GM12878 (cell line): ENCODE data around the gene GAB3. TPM values are rescaled to one million over a fixed set of nuclear protein-coding genes. Genes with fewer than 3 reads are reported as not detected.

Experiments
- ATAC-seq: fragments of 200-7000 bp; cut with Tn5 transposase; 3 replicates; pipeline ENCODE4 v1.9.1; 2020; ENCODE audit warnings: mild to moderate bottlenecking, moderate library complexity
- BruUV-seq: library from RNA; stranded (reverse); fragments of 400-500 nt; replicated peaks from 2 replicates; lab custom pipeline; 2021; lab: Mats Ljungman, UMichigan
- CTCF ChIA-PET: fragments of 300-600 bp; sonication (Branson Sonifier 250); formaldehyde crosslinking; extraction: SDS; loops from one replicate; lab custom pipeline; 2021; ENCODE audit warnings: inconsistent platforms; lab: Yijun Ruan, JAX
- POLR2A ChIA-PET: fragments of 350-600 bp; formaldehyde crosslinking; extraction: SDS; loops from one replicate; lab custom pipeline; 2021; ENCODE audit warnings: inconsistent platforms; lab: Charles Lee
- RAD21 ChIA-PET: fragments of 300-600 bp; sonication (Branson Sonifier 250); formaldehyde crosslinking; loops from one replicate; lab custom pipeline; 2023; ENCODE audit warnings: antibody characterized with exemption; ENCODE audit not compliant: unreplicated experiment; lab: Charles Lee
- SMC1A ChIA-PET: fragments of 300-600 bp; sonication (Branson Sonifier 250); formaldehyde crosslinking; loops from one replicate; lab custom pipeline; 2023; ENCODE audit not compliant: unreplicated experiment, uncharacterized antibody; lab: Charles Lee
- DNase-seq: peaks from one replicate; pipeline ENCODE4 v3.0.0-alpha.2; 2011; ENCODE audit warnings: low read depth, low spot score
- FAIRE-seq: peaks from 3 replicates; lab custom pipeline; 2011; peaks lifted over from hg19 to GRCh38; lab: Jason Lieb, UNC
- H2AFZ ChIP-seq: 2 replicates; pipeline ENCODE4 v1.6.0; 2011; ENCODE audit warnings: low read depth, low read length, control low read depth; ENCODE audit not compliant: control insufficient read depth
- H3K27ac ChIP-seq: 2 replicates; pipeline ENCODE4 v1.5.1; 2011; ENCODE audit warnings: control low read depth; ENCODE audit not compliant: control insufficient read depth, insufficient read depth
- H3K27me3 ChIP-seq, 2 experiments: replicated peaks in 1 of 2; 2 replicates each; pipeline versions ENCODE4 v1.6.0 to v1.6.1; 2011; ENCODE audit warnings: low read length in 1 of 2; ENCODE audit not compliant: control insufficient read depth in 2 of 2, insufficient read depth in 2 of 2
- H3K36me3 ChIP-seq, 2 experiments: 2 replicates each; pipeline ENCODE4 v1.5.1; 2011; ENCODE audit warnings: low read length in 1 of 2; ENCODE audit not compliant: control insufficient read depth in 2 of 2, insufficient read depth in 2 of 2
- H3K4me1 ChIP-seq: 2 replicates; pipeline ENCODE4 v1.6.1; 2011; ENCODE audit warnings: mild to moderate bottlenecking, low read length, moderate library complexity, mixed read lengths; ENCODE audit not compliant: control insufficient read depth, insufficient read depth
- H3K4me2 ChIP-seq: 2 replicates; pipeline ENCODE4 v1.6.0; 2011; ENCODE audit warnings: control low read depth; ENCODE audit not compliant: control insufficient read depth, insufficient read depth
- H3K4me3 ChIP-seq: fragments of 200-600 bp; sonication (generic); 2 replicates; pipeline ENCODE4 v1.5.1; 2016
- H3K79me2 ChIP-seq: 2 replicates; pipeline ENCODE4 v1.6.0; 2011; ENCODE audit warnings: low read length; ENCODE audit not compliant: control insufficient read depth, insufficient read depth
- H3K9ac ChIP-seq: 2 replicates; pipeline ENCODE4 v1.8.0; 2011; ENCODE audit warnings: low read length, control low read depth, mixed read lengths; ENCODE audit not compliant: control insufficient read depth, insufficient read depth
- H3K9me3 ChIP-seq: replicated peaks from 3 replicates; pipeline ENCODE4 v1.5.1; 2011; ENCODE audit warnings: mild to moderate bottlenecking, low read length; ENCODE audit not compliant: control insufficient read depth, insufficient read depth
- H4K20me1 ChIP-seq: 2 replicates; pipeline ENCODE4 v1.6.0; 2011; ENCODE audit not compliant: control insufficient read depth, insufficient read depth
- ATF7 ChIP-seq: fragments of 450-650 bp; IDR thresholded peaks from 2 replicates; pipeline ENCODE4 v1.6.1; 2016; ENCODE audit warnings: low read depth, mild to moderate bottlenecking
- CHD2 ChIP-seq: IDR thresholded peaks from 2 replicates; pipeline ENCODE4 v1.6.1; 2011; ENCODE audit warnings: low read depth, low read length, improper control_type of control experiment, borderline replicate concordance
- KDM1A ChIP-seq: fragments of 200-600 bp; sonication (generic); IDR thresholded peaks from 2 replicates; pipeline ENCODE4 v1.6.1; 2016; ENCODE audit warnings: borderline replicate concordance
- MYC ChIP-seq: IDR thresholded peaks from 2 replicates; pipeline ENCODE4 v1.6.1; 2011; ENCODE audit warnings: mild to moderate bottlenecking, low read length, moderate library complexity, inconsistent platforms; ENCODE audit not compliant: insufficient read depth, insufficient replicate concordance, insufficient read length, severe bottlenecking
- NFYB ChIP-seq: IDR thresholded peaks from 2 replicates; pipeline ENCODE4 v1.6.1; 2011; ENCODE audit warnings: low read depth, mild to moderate bottlenecking, low read length, improper control_type of control experiment, moderate library complexity; ENCODE audit not compliant: insufficient read depth
- RBBP5 ChIP-seq: fragments of 200-600 bp; sonication (generic); conservative IDR thresholded peaks from 2 replicates; pipeline ENCODE4 v1.6.1; 2016
- SMARCA5 ChIP-seq: fragments of 450-650 bp; IDR thresholded peaks from 2 replicates; pipeline ENCODE4 v1.6.1; 2017; ENCODE audit warnings: mild to moderate bottlenecking
- STAT1 ChIP-seq: fragments of 450-650 bp; conservative IDR thresholded peaks from 2 replicates; pipeline ENCODE4 v1.6.1; 2014; ENCODE audit warnings: antibody characterized with exemption, mild to moderate bottlenecking
- SUPT20H ChIP-seq: IDR thresholded peaks from 2 replicates; pipeline ENCODE4 v1.6.1; 2011; ENCODE audit warnings: low read depth, mild to moderate bottlenecking, low read length, moderate library complexity, borderline replicate concordance; ENCODE audit not compliant: control insufficient read depth
- USF1 ChIP-seq: IDR thresholded peaks from 2 replicates; pipeline ENCODE4 v1.6.1; 2011; ENCODE audit warnings: borderline replicate concordance, low read depth, mild to moderate bottlenecking, moderate library complexity, mixed read lengths, low read length; ENCODE audit not compliant: insufficient read depth; ENCODE audit errors: extremely low read length
- ZNF217 ChIP-seq: fragments of 450-650 bp; IDR thresholded peaks from 2 replicates; pipeline ENCODE4 v1.6.1; 2017; ENCODE audit warnings: antibody characterized with exemption, mild to moderate bottlenecking
- WGBS: methylation state at CpG from one replicate; pipeline ENCODE4 v1.1.6; 2016; ENCODE audit warnings: low lambda C conversion rate; ENCODE audit not compliant: insufficient replicate concordance, insufficient coverage; ENCODE audit errors: missing lambda C conversion rate; 5-methylcytosine and 5-hydroxymethylcytosine counted together
- in situ Hi-C: fragments of 300-500 bp; cut with MboI; formaldehyde crosslinking; loops from 9 replicates; pipeline ENCODE4 v1.14.3; 2018; ENCODE audit warnings: mixed read lengths
- intact Hi-C: fragments of 100-400 bp; cut with micrococcal nuclease; formaldehyde crosslinking; loops from one replicate; pipeline ENCODE4 v1.14.2; 2022; ENCODE audit not compliant: unreplicated experiment
- polyA plus RNA-seq, 11 experiments: library from polyadenylated mRNA; depleted of rRNA in 4 of 11; unstranded in 6 of 11; stranded (reverse) in 5 of 11; fragments of >200 nt; fragmentation: Nextera tagmentation in 4 of 11; fragmentation: Illumina TruSeq in 1 of 11; extraction: Ambion mirVana in 4 of 11; extraction: Trizol in 1 of 11; gene quantifications; 1 replicate in 1 of 11; 2 replicates in 10 of 11; pipeline versions ENCODE4 v1.2.1 to v1.2.3, GENCODE V29; 2011 to 2016; ENCODE audit warnings: inconsistent platforms in 2 of 11, missing spikeins in 2 of 11, low read depth in 1 of 11
- total RNA-seq, 4 experiments: library from RNA; depleted of rRNA in 3 of 4; stranded (reverse); fragments of >200 nt in 3 of 4; fragmentation: Illumina TruSeq in 1 of 4; extraction: Trizol in 1 of 4; gene quantifications; 2 replicates each; pipeline versions ENCODE4 v1.2.1 to v1.2.3, GENCODE V29; 2013 to 2021
- TF ChIP-seq, protein P1 (sequence below): fragments of 450-650 bp; conservative IDR thresholded peaks from 2 replicates; pipeline ENCODE4 v1.6.1; 2017; ENCODE audit warnings: mild to moderate bottlenecking, moderate library complexity

Gene GAB3
- total and polyA plus RNA-seq, 10 of the 15 experiments (the other 5 are each of a cell fraction or from before 2014, with no cell fraction given): 0.10 to 2.0 (median 0.85) TPM

- TF ChIP-seq ATF7: no peak
- no peak for TF ChIP-seq SMARCA5
- TF ChIP-seq SUPT20H: no peak
- no peak for TF ChIP-seq NFYB
- TF ChIP-seq, protein P1, sequence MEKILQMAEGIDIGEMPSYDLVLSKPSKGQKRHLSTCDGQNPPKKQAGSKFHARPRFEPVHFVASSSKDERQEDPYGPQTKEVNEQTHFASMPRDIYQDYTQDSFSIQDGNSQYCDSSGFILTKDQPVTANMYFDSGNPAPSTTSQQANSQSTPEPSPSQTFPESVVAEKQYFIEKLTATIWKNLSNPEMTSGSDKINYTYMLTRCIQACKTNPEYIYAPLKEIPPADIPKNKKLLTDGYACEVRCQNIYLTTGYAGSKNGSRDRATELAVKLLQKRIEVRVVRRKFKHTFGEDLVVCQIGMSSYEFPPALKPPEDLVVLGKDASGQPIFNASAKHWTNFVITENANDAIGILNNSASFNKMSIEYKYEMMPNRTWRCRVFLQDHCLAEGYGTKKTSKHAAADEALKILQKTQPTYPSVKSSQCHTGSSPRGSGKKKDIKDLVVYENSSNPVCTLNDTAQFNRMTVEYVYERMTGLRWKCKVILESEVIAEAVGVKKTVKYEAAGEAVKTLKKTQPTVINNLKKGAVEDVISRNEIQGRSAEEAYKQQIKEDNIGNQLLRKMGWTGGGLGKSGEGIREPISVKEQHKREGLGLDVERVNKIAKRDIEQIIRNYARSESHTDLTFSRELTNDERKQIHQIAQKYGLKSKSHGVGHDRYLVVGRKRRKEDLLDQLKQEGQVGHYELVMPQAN: no peak
- TF ChIP-seq ZNF217: no peak
- no peak for TF ChIP-seq STAT1
- no peak for TF ChIP-seq USF1
These were observed 23.0 kb downstream of the GAB3 start (continued) for GRCh38 chrX:154727871-154728270.

- no TSS peak for BruUV-seq
- no peak for FAIRE-seq
- no peak overlapping the region for H2AFZ ChIP-seq
- H3K36me3 ChIP-seq: no peaks in the 10 kb centered on the region
- intact Hi-C loops: no loop called here
- H3K9ac ChIP-seq: no peak overlapping the region
- no peak overlapping the region for H3K4me3 ChIP-seq
- no peak for ATAC-seq
- ChIA-PET SMC1A (interaction anchor here (1.1 kb wide), 1 partner anchor 8 kb away, joined by 3 read pairs; no protein-coding TSS in a partner anchor), RAD21 (no interaction called here), CTCF (interaction anchor here (1.4 kb wide), 1 partner anchor 22 kb away, joined by 3 read pairs; no protein-coding TSS in a partner anchor)
- DNase-seq: no peak
- H3K9me3 ChIP-seq: no peaks in the 10 kb centered on the region
- H3K27ac ChIP-seq: no peak overlapping the region
- no peaks in the 10 kb centered on the region for H4K20me1 ChIP-seq
- WGBS: 38% methylated on average over 1 of the region's 1 CpG
- no peak for TF ChIP-seq SMARCA5
- no peak for TF ChIP-seq KDM1A
- TF ChIP-seq RBBP5: no peak
- TF ChIP-seq CHD2: no peak
- no peak for TF ChIP-seq MYC
- TF ChIP-seq, all 136 proteins: peak for 0
- in situ Hi-C loops: loop anchor here (25.0 kb wide), 1 partner anchor 140 kb away; the partner anchor contains the start of gene CTAG1A
- Histone ChIP-seq H3K27me3 (no peaks in the 10 kb centered on the region), H3K79me2 (no peaks in the 10 kb centered on the region), H3K4me2 (no peak overlapping the region), H3K4me1 (peaks cover 8% of the 10 kb centered on the region)
- POLR2A ChIA-PET: no interaction called here
These were observed 23.5 kb downstream of the GAB3 start for GRCh38 chrX:154727418-154727817.
